Smooth muscle cell (in vitro differentiated cells): ENCODE results near the gene PBX3. TPM values are rescaled to one million over a fixed set of nuclear protein-coding genes. Genes with fewer than 3 reads are reported as not detected.

Source experiments
- DNase-seq: peaks from one replicate; lab custom pipeline; 2025; ENCODE audit not compliant: unreplicated experiment; lab: John Stamatoyannopoulos, UW
- H2AFZ ChIP-seq: fragments of 200-600 bp; sonication (generic); 2 replicates; pipeline ENCODE4 v1.6.0; 2016; ENCODE audit warnings: antibody characterized with exemption, low read depth, mild to moderate bottlenecking
- H3F3A ChIP-seq: fragments of 200-600 bp; sonication (generic); 2 replicates; pipeline ENCODE4 v1.6.0; 2017; ENCODE audit warnings: antibody characterized with exemption, low read depth
- H3K27ac ChIP-seq: fragments of 200-600 bp; sonication (generic); 2 replicates; pipeline ENCODE4 v1.5.1; 2016; ENCODE audit warnings: low read depth, mild to moderate bottlenecking
- H3K27me3 ChIP-seq: fragments of 200-600 bp; sonication (generic); 2 replicates; pipeline ENCODE4 v1.6.1; 2016; ENCODE audit warnings: low read depth, mild to moderate bottlenecking
- H3K36me3 ChIP-seq: fragments of 200-600 bp; sonication (generic); 2 replicates; pipeline ENCODE4 v1.5.1; 2016; ENCODE audit warnings: low read depth
- H3K4me1 ChIP-seq: fragments of 200-600 bp; sonication (generic); 2 replicates; pipeline ENCODE4 v1.5.1; 2016; ENCODE audit warnings: low read depth
- H3K4me2 ChIP-seq: fragments of 200-600 bp; sonication (generic); 2 replicates; pipeline ENCODE4 v1.6.0; 2016; ENCODE audit warnings: mild to moderate bottlenecking
- H3K4me3 ChIP-seq: fragments of 200-600 bp; sonication (generic); 2 replicates; pipeline ENCODE4 v1.5.1; 2016; ENCODE audit warnings: mild to moderate bottlenecking
- H3K79me2 ChIP-seq: fragments of 200-600 bp; sonication (generic); 2 replicates; pipeline ENCODE4 v1.6.0; 2016; ENCODE audit warnings: low read depth, mild to moderate bottlenecking
- H3K9ac ChIP-seq: fragments of 200-600 bp; sonication (generic); 2 replicates; pipeline ENCODE4 v1.6.0; 2016; ENCODE audit warnings: low read depth
- H3K9me3 ChIP-seq: fragments of 200-600 bp; sonication (generic); replicated peaks from 2 replicates; pipeline ENCODE4 v1.5.1; 2016; ENCODE audit warnings: low read depth
- H4K20me1 ChIP-seq: fragments of 200-600 bp; sonication (generic); 2 replicates; pipeline ENCODE4 v1.6.0; 2016; ENCODE audit warnings: low read depth
- CTCF ChIP-seq: fragments of 200-600 bp; sonication (generic); IDR thresholded peaks from 2 replicates; pipeline ENCODE4 v1.5.1; 2017; ENCODE audit warnings: borderline replicate concordance, mild to moderate bottlenecking, antibody characterized with exemption; ENCODE audit not compliant: insufficient read depth, poor library complexity, severe bottlenecking
- WGBS: methylation state at CpG from one replicate; pipeline ENCODE4 v1.1.7; 2016; ENCODE audit warnings: low lambda C conversion rate; 5-methylcytosine and 5-hydroxymethylcytosine counted together
- polyA plus RNA-seq: library from polyadenylated mRNA; unstranded; fragments of >200 nt; fragmentation: Nextera tagmentation; extraction: Ambion mirVana; gene quantifications from 2 replicates; pipeline ENCODE4 v1.2.1, GENCODE V29; 2016
- total RNA-seq: library from RNA; depleted of rRNA; stranded (reverse); fragments of >200 nt; gene quantifications from 2 replicates; pipeline ENCODE4 v1.2.3, GENCODE V29; 2014

The PBX3 gene
- total and polyA plus RNA-seq, 2 experiments from 2014 or later = 15.3 to 34.6 TPM

GRCh38 chr9:125988479-125989050 is 241.4 kb downstream of the PBX3 start:
- Histone ChIP-seq H3K4me1 (no peaks in the 10 kb centered on the region), H3K36me3 (no peaks in the 10 kb centered on the region), H3F3A (no peaks in the 10 kb centered on the region), H3K27ac (no peak overlapping the region), H3K9me3 (no peaks in the 10 kb centered on the region), H3K9ac (no peak overlapping the region), H4K20me1 (no peaks in the 10 kb centered on the region), H3K27me3 (no peaks in the 10 kb centered on the region), H3K4me2 (no peak overlapping the region), H3K4me3 (no peak overlapping the region), H2AFZ (no peak overlapping the region), H3K79me2 (no peaks in the 10 kb centered on the region)
- DNase-seq = no peak
- TF ChIP-seq CTCF = no peak
- WGBS = 90% methylated on average over 9 of the region's 9 CpGs

- no peak overlapping the region for H2AFZ ChIP-seq
- WGBS = 88% methylated on average over 8 of the region's 8 CpGs
- no peak for TF ChIP-seq CTCF
- DNase-seq = no peak
- no peak overlapping the region for H3K9ac ChIP-seq
- H3K4me2 ChIP-seq = no peak overlapping the region
- H3K4me3 ChIP-seq = no peak overlapping the region
- H3F3A ChIP-seq = no peaks in the 10 kb centered on the region
- no peaks in the 10 kb centered on the region for H3K4me1 ChIP-seq
- no peaks in the 10 kb centered on the region for H3K9me3 ChIP-seq
- no peaks in the 10 kb centered on the region for H3K27me3 ChIP-seq
- no peak overlapping the region for H3K27ac ChIP-seq
- H3K36me3 ChIP-seq = no peaks in the 10 kb centered on the region
- H4K20me1 ChIP-seq = no peaks in the 10 kb centered on the region
- H3K79me2 ChIP-seq = no peaks in the 10 kb centered on the region
Measured at GRCh38 chr9:125989090-125989501, 241.9 kb downstream of the PBX3 start.

GRCh38 chr9:125989524-125990180 is 242.5 kb downstream of the PBX3 start:
- Histone ChIP-seq H3K4me2 (no peak overlapping the region), H3K27ac (no peak overlapping the region), H3K9ac (no peak overlapping the region), H3K36me3 (no peaks in the 10 kb centered on the region), H3K27me3 (no peaks in the 10 kb centered on the region), H4K20me1 (no peaks in the 10 kb centered on the region), H3K4me1 (no peaks in the 10 kb centered on the region), H3F3A (no peaks in the 10 kb centered on the region), H3K4me3 (no peak overlapping the region), H3K79me2 (no peaks in the 10 kb centered on the region), H2AFZ (no peak overlapping the region), H3K9me3 (no peaks in the 10 kb centered on the region)
- WGBS = 94% methylated on average over 12 of the region's 12 CpGs
- no peak for DNase-seq
- TF ChIP-seq CTCF = no peak
